Measurements from ENCODE around the gene GOT2.
"Not testable (repeated sequence)": the region's sequence is repeated elsewhere in the genome, so short reads cannot be mapped to it uniquely, and the experiment has no call there.

GOT2 gene

DNA sequence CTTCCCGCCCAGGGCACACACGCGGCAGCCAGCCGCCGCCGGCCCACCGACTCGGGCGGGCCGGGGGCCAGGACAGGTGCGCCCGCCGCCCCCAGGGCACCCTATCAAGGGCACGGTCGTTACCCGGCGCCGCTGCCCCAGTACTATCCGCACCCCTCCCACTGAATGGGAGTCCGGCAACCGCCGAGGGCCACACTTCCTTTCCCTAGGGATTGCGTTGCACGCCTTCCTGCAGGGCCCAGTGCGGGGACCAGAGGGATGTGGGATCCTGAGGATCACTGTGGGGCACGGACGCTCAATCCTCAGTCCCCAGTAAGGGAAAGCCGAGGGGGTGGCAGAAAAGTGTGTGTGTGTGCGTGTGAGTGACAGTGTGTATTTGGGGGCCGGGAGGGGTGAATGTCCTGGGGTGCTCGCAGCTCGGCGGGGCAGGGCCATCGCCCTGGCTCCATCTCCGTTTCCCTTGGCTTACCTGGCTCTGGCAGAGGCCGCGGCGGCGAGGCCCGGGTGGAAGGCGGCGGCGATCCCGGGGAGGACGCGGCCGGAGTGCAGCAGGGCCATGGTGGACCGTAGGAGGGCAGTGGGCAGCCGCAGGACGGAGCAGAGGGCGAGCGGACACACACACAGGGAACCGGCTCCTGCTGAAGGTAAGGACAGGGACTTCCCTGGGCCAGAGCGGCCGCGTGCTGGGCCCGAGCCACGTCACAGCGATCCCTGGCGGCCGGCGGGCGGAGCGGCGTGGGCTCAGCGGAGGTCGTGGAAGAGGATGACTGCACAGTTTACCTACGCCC, at the start of gene GOT2:
TSS of gene GOT2 (minus strand) at position 646 of the 788 bp plus-strand sequence. CDS start at position 558, 88 bp downstream.
- DNase-seq, result peak; percentile 81

DNA sequence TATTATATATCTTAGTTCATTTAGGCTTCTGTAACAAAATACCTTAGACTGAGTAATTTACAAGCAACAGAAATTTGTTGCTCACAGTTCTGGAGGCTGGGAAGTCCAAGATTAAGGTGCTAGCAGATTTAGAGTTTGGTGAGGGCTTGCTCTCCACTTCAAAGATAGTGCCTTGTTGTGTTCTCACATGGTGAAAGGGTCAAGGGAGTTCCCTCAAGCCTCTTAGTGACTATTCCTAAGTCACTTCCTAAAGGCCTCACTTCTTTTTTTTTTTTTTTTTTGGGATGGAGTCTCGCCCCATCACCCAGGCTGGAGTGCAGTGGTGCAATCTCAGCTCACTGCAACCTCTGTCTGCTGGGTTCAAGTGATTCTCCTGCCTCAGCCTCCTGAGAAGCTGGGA, 45.2 kb upstream of the GOT2 start:
- not testable (repeated sequence) for DNase-seq

DNA sequence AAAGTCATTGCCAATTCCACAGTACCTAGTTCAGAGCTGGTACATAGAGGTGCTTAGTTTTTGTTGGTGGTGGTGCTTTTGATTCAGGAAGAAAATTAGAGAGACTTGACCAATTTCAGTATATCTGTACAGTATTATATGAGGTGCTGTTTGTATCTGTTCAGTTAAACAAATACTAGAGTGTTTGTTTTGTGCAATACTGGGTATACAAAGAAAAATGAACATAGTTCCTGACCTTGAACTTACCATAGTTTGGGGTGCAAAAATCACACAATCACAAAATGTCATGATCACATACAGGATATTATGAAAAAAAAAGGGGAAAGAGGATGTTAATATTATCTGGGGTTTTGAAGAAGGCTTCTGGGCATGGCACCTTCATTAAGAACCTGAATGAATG, 39.8 kb upstream of the GOT2 start:
- DNase-seq, result no peak

DNA sequence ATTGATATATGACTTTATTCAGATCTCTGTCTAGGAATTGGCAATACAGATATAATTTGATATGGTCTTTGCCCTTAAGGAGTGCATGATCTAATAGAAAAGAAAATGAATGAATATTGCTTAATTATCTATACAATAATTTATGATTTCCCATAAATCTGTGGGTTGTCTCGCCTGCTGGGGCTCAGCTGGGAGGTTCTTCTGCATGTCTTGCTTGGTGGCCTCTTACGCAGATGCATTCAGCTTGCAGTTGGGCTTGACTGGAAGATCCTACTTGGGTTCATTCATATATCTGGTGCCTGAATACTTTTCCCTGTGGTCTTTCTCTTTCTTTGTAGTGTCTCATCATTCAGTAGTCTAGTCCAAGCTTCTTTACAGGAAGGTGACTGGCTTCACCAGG, 34.0 kb upstream of the GOT2 start:
- no peak for DNase-seq

DNA sequence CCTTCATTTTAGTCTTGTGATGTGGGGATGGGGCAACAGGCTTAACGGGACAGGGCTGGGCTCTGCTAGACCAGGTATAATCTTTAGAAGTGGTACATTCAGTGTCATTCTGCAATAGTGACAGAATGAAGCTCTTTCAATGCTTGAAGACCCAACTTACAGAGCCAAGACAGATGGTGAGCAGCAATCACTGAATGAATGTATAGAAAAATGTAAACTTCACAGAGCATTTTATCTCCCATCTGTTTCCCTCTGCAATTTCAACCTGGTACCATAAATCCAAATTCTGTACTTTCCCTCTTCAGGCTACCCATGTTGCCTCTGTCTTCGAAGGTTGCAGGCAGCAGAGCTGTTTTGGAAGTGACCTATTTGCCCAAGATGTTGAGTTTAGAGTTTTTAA, 33.5 kb upstream of the GOT2 start:
- DNase-seq, result no peak

DNA sequence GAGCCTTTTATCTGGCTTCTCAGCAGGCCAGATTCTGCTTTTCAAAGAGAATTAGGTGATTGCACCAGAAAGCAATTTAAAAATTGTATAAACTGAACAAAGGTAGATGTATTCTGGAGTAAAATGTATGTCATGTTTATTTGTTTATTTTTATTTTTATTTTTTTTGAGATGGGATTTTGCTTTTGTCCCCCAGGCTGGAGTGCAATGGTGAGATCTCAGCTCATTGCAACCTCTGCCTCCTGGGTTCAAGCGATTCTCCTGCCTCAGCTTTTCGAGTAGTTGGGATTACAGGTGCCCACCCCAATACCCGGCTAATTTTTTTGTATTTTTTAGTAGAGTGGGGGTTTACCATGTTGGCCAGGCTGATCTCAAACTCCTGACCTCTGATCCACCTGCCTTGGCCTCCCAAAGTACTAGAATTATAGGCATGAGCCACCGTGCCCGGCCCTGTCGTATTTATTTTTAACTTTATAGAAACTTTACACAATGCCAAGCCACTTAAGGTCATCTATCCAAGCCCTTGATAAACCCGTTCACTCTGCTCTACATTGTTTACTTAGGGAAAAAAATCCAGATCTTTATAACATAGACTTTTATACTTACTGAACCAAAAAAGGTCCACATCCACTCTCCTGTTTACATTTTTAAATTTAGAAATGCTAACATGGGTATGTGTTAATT, 22.7 kb upstream of the GOT2 start:
- DNase-seq, result no peak

DNA sequence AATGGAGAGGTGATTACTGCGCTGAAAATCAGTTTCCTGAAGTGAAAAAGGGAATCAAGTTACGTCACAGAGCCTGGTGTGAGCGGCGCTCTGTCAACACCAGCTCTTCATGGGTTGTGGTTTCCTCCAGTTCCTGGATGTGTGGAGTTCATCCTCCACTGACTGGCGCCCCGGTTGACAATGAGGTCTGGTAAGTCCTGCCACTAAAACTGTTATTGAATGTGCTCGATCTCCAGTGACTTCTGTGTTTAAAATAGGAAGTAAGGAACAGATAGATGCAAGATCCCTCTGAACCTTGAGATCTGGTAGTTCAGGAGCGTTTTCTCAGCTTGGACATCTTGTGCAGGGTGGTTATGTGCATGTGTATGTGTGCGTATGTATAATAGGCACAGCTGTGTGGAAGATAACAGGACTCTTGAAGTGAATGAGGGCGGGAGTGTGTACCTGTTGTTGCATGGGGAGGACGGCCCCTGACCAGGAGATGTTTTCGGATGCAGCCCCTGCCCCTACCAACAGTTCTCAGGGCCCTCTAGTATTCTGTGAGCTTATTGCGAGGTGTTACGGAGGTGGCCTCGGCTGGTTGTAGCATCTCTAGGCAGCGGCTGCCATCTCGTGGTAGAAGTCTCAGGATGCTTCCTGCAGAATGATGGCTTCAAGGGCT, 22.0 kb upstream of the GOT2 start:
- peak; percentile 78 to 82 for DNase-seq

DNA sequence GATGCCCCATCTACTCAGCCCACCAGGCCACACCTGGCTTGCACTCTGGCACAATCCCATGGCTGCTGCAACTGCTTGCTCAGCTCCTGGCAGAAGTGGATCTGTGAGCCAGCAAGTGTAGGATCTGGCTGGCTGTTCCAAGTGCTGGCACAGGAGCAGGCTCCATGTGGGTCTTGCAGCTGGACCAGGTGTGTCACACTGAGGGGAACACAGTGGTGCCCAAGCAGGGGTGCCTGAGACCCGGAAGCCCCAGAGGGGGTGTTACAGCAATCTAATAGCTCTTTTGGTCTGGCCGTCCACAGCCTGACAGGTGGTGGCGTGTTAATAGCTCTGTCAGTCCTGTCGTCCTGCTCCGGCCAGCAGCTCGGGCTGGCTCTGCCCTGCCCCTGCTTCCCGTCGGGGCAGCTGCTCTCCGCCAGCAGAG, 19.6 kb upstream of the GOT2 start:
- DNase-seq, result no peak

DNA sequence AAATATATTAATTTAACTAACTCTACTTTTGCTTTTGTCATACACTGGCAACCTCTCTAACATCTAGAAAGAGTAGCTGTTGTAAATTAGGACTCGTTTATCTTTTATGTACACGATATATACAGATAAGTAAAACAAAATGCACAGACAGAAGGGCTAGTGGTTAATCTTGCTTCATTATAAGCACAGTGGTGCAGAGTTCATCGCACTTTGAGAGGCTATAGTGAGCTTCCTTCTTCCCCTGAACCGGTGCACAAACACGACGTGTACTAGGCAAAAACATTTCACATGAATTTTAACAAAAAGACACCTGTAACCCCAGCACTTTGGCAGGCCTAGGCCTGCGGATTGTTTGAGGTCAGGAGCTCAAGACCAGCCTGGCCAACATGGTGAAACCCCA, 10.4 kb upstream of the GOT2 start:
- no peak for DNase-seq

DNA sequence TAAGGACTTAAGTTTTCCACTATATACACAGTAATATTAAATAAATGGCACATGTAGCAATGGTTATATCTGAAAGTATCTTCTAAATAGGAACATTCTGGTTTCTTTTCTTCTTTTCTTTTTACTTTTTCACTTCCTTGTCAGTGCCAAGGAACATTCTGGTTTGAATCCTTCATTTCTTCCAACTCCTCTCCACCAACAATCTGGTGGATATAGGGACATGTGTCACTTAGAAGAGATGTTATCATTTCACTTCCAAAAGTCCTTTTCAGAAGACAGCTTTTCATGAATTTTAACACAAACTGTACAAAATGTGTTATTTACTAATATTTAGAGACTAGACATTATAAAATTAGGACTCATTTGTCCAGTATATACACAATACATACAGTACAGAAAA, 7.9 kb upstream of the GOT2 start:
- DNase-seq, result no peak

DNA sequence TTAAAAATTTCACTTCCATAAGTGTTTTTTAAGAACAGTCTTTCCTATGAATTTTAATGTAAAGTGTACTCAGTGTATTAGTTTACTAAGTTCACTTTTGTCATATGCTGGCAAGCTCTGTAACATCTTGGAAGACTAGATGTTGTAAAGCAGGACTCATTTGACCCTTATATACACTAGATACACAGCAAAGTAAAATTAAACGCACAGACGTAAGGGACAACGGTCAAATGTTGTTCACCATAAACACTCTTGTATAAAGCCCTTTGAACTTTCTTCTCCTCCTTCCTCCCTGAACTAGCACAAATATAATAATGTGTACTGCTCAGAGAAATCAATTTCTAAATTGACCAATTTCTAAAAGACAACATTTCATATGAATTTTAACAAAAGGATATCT, 7.0 kb upstream of the GOT2 start:
- DNase-seq, result no peak

DNA sequence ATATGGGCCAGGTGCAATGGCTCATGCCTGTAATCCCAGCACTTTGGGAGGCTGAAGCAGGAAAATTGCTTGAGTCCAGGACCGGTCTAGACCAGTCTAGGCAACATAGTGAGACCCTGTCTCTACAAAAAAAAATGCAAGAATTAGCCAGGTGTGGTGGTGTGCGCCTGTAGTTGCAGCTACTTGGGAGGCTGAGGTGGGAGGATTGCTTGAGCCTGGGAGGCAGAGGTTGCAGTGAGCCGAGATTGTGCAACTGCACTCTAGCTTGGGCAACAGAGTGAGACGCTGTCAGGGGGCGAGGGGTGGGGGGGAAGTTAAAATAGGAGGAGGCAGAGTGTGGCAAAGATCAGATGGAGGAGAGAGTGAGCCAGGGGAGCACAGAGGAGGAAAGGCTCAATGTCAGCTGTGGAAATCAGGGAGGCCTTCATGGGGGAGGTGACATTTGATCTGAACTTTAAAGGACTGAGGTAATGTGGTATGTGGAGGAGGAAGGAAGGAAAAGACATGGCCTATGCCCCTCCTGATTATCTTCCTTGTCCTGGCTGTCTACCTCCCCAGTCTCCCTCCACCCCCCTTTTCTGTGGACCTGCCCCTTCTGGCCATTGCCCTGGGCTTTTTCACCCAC, 4.7 kb upstream of the GOT2 start:
- DNase-seq, result no peak

DNA sequence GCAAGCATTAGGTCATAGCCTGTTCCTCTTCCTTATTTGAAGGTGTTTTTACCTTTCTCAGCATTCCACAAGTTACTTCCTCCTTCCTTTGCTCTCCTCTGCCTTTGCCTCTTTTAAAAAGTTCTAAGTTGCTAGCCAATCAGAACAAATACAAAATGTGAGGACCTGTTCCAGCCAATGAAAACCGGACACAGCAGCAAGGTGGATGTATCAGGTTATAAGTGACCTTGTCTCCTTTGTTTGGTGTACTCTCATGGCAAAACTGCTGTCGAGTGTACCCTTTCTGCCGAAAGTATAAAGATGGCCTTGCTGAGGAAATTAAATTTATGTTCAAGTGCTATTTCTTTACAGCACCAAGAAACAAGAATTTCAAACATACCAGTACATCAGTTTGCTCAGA, 2.2 kb upstream of the GOT2 start:
- not testable (repeated sequence) for DNase-seq

DNA sequence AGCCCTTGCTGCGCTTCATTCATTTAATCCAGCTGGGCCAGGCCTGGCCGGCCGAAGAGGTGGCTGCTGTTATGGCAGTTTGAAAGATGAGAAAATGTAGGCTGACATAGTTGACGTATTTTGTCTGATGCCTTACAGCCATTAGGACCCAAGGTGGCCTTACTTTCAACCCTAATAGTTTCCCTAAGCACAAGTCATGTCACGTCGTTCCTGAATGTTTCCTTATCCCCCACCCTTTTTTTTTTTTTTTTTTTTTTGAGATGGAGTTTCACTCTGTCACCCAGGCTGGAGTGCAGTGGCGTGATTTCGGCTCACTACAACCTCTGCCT, 307 bp upstream of the GOT2 start:
- DNase-seq, result no peak

DNA sequence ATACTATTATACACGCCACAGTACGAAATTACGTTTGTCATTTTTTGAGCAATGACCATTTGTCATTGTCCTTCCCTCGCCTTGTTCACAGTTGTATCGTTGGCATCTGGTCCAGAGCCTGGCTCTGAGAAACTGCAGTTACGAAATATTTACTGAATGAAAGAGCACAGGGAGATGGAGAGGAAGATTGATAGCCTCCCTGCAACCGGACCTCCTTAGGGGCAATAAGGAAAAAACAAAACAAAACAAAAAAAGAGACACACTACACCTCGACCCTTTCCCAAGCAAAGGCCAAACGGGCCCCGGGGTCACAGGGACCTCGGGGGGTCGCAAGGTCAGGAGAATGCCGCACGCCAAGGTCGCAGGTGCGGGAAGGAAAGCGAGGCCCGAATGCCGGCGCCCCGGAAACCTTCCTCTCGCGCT, 857 bp downstream of the GOT2 start:
- no peak for DNase-seq

DNA sequence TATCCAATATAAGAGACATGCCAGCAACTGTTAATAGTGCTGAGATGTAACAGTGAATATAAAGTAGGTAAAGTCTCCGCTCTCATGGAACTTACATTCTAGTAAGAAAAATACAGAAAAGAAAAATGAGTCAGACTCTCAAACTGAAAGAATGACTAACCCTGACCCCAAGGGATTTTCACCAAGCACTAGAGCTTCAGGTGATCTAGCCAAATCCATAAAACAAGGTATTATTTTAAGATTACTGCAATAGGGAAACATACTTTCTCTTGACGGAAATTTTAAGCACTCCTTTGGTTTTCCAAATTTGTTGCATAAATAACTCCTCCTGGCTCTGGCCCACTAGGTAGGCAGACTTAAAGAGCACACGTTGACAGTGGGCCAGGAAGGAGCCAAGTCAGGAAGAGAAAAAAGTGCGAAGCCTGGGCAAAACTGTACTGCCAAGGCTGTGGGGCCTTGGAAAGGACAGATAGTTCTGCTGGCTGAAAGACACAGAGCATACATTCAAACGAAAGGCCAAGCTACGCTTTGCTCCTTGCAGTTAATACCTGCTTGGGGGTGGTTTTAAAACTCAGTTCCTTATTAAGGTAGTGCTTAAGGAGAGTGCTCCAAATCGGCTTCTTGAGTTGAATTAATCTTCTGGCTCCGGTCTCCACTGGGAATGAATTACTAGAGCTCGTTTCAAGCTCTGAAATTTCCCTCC, 1.4 kb downstream of the GOT2 start:
- DNase-seq, result no peak

DNA sequence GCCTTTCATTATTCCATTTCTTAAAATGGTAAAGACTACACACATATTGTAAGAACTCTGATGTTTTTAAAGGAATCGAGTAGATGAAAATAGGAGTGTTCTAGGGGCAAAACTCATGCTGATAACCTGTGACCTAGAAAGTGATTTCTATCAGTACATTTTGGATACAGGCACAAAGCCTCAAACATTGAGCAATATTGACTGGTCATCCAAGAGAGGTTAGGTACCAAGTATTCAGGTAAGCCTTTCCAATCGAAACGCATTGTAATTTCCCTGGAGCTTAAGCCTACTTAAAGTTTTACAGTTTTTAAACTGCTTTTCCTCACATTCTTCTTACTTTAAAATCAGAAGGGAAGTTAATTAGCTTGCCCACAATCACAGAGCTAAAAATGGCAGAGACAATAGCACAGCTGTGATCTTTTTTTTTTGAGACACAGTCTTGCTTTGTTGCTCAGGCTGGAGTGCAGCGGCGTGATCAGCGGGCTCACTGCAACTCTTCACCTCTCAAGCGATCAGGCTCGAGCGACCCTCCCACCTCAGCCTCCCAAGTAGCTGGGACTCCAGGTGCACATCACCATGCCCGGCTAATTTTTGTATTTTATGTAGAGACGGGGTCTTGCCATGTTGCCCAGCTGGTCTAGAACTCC, 3.3 kb downstream of the GOT2 start:
- no peak for DNase-seq

DNA sequence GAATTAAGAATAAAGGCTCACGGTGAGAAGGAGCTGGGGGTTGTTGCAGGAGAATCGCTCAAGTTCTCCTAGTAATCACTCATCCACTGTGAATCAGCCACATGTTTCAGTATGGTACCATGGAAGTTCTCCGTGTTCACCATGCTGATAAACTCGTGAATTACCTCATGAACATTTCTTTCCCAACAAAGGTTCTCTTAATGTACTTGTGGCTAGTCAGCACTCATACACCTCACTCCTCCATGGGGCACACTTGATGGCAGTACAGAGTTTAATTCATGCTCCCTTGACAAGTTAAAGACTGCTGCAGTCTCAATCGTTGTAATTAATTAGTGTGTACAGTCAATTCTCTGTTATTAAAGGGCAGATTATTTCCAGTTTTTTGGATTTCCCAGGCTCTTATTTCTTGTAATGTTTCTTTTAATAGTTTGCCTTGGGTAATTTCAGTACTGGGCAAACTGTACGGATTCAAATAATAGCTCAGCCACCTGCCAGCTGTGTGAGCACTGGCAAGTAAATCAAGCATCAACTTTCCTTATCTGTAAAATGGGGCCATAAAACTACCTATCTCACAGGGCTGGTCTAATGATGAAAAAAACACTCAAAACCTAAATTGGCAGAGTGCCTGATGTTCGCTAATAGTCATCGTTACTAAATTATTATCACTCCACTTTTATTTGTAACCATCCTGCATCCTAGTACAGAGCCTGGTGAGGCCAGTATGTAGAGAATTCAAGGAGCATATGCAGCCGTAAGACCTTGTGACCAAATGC, 6.1 kb downstream of the GOT2 start:
- no peak for DNase-seq

DNA sequence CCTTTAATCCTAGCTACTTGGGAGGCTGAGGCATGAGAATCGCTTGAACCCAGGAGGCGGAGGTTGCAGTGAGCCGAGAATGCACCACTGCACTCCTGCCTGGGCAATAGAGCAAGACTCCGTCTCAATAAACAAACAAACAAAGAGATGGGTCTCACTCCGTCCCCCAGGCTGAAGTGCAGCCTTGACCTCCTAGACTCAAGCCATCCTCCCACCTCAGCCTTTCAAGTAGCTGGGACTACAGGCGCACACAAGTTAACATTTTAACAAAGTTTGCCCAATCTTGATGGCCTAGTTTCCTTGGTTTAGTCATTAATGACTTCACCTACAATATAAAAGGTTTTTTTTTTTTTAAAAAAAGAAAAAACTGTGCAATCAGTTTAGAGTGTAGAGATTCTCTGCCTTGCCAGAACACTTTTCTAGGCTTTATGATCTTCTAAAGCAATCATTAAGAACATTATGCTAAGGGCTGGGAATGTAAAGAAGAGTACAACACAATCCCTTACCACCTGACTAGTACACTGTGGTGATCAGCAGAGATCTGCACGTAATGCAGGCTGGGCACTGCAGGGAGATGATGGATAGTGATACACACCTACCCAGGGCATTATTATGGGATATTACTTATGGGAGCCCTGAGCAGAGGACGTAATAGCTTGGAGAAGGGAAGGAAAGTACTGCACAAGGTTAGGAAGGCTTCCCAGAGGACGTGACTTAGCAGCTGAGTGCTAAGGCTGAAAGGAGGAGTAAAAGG, 6.9 kb downstream of the GOT2 start:
- no peak for DNase-seq

DNA sequence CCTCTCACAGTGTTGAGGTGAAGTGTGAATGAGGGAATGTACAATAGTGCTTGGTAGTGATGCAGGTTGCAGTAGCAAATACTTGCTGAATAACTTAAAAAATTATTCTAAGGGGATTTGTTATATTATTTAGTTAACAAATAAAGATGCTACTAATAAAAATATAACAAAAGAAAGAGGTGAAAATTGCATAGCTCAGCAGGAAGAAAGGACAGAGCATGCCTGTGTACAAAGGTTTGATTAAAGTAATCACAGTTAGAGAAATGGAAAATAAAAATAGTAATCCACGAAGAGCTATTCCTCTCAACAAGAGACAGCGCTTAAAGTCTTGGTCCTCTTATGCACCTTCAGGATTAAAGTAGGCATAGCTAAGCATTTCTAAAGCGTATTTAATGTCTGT, 11.0 kb downstream of the GOT2 start:
- no peak for DNase-seq

DNA sequence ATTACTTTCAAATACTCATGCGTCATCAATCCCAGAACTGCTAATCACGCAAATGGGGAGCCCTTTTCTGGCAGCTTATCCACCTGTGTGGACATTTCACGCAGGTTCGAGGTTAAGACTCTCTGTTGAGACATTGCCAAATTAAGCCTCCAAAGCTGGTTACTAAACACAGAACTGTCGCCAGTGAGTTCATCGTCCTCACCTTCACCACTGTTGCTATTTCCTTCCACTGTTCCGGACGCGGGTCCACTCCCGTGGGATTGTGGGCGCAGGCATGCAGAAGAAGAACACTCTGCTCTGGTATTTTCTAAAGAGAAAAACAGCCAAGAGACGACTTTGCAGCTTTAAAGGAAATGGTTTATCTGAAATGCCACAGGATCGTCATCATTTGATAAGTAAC, 16.1 kb downstream of the GOT2 start:
- no peak for DNase-seq

Data from CD4-positive, alpha-beta T cell treated with Interleukin-4 for 1 hour (primary cell).